Measurements from ENCODE around the gene MPPED1.

The MPPED1 gene

GRCh38 chr22:43484227-43484626 is 72.4 kb downstream of the MPPED1 start:
- TF ChIP-seq CTCF (IDR thresholded peaks at IDR 0.05): no peak

GRCh38 chr22:43485502-43486089 is 73.8 kb downstream of the MPPED1 start:
- TF ChIP-seq CTCF (IDR thresholded peaks at IDR 0.05): no peak

- no peak for TF ChIP-seq CTCF (IDR thresholded peaks at IDR 0.05)
Measured at GRCh38 chr22:43487311-43488030, 75.7 kb downstream of the MPPED1 start.

GRCh38 chr22:43488031-43488866 is 76.4 kb downstream of the MPPED1 start:
- TF ChIP-seq CTCF (IDR thresholded peaks at IDR 0.05): no peak

- TF ChIP-seq CTCF (IDR thresholded peaks at IDR 0.05): no peak
Measured at GRCh38 chr22:43488937-43489336, 77.1 kb downstream of the MPPED1 start.

- TF ChIP-seq CTCF (IDR thresholded peaks at IDR 0.05): no peak
Measured at GRCh38 chr22:43490311-43490710, 78.5 kb downstream of the MPPED1 start.

- TF ChIP-seq CTCF (IDR thresholded peaks at IDR 0.05): no peak
Measured at GRCh38 chr22:43491177-43491576, 79.4 kb downstream of the MPPED1 start.

Measured in LNCAP (cell line).